KMS-11 (cell line): Measurements from ENCODE around the gene UQCRC1.

ENCODE experiments used
- H2AFZ ChIP-seq: fragments of 200-600 bp; sonication (generic); 2 replicates; pipeline ENCODE4 v1.6.1; 2016; ENCODE audit warnings: antibody characterized with exemption, mixed run types, low read depth
- H3K27ac ChIP-seq: fragments of 200-600 bp; sonication (generic); 2 replicates; pipeline ENCODE4 v1.6.1; 2016; ENCODE audit warnings: mild to moderate bottlenecking, mixed run types
- H3K27me3 ChIP-seq: fragments of 200-600 bp; sonication (generic); 2 replicates; pipeline ENCODE4 v1.6.1; 2017; ENCODE audit warnings: mild to moderate bottlenecking, low read depth, mixed run types, moderate library complexity; ENCODE audit not compliant: insufficient read depth
- H3K36me3 ChIP-seq: fragments of 200-600 bp; sonication (generic); 2 replicates; pipeline ENCODE4 v1.6.1; 2017; ENCODE audit warnings: mild to moderate bottlenecking, mixed run types; ENCODE audit not compliant: insufficient read depth
- H3K4me1 ChIP-seq: fragments of 200-600 bp; sonication (generic); 2 replicates; pipeline ENCODE4 v1.6.1; 2016; ENCODE audit warnings: mild to moderate bottlenecking, low read depth, mixed run types; ENCODE audit not compliant: poor library complexity, severe bottlenecking
- H3K4me2 ChIP-seq: fragments of 200-600 bp; sonication (generic); 2 replicates; pipeline ENCODE4 v1.7.0; 2016; ENCODE audit warnings: mild to moderate bottlenecking, mixed run types
- H3K4me3 ChIP-seq: fragments of 200-600 bp; sonication (generic); IDR thresholded peaks from 2 replicates; pipeline ENCODE4 v1.6.1; 2017; ENCODE audit warnings: low read depth, low read length, mixed read lengths; ENCODE audit not compliant: insufficient read depth
- H3K79me2 ChIP-seq: fragments of 200-600 bp; sonication (generic); 2 replicates; pipeline ENCODE4 v1.6.1; 2016; ENCODE audit warnings: low read depth, mixed run types; ENCODE audit not compliant: insufficient read depth
- H3K9ac ChIP-seq: fragments of 200-600 bp; sonication (generic); 2 replicates; pipeline ENCODE4 v1.6.1; 2016; ENCODE audit warnings: mild to moderate bottlenecking, mixed run types
- H4K20me1 ChIP-seq: fragments of 200-600 bp; sonication (generic); 2 replicates; pipeline ENCODE4 v1.6.1; 2016; ENCODE audit warnings: mild to moderate bottlenecking, mixed run types; ENCODE audit not compliant: insufficient read depth
- TF ChIP-seq, protein P1 (sequence below): fragments of 200-600 bp; sonication (generic); conservative IDR thresholded peaks from 2 replicates; pipeline ENCODE4 v1.6.1; 2017; ENCODE audit warnings: low read depth, mild to moderate bottlenecking, antibody characterized with exemption, low read length, moderate library complexity, mixed read lengths

UQCRC1 gene

GRCh38 chr3:48584836-48585235, 24.6 kb downstream of the UQCRC1 start:
- H3K27ac ChIP-seq: no peak overlapping the region
- H3K27me3 ChIP-seq: peaks cover 22% of the 10 kb centered on the region; the same call in 1 of the 2 replicates
- H2AFZ ChIP-seq: no peak overlapping the region
- no peak overlapping the region for H3K9ac ChIP-seq
- no peaks in the 10 kb centered on the region for H4K20me1 ChIP-seq
- no peak overlapping the region for H3K4me2 ChIP-seq
- no peaks in the 10 kb centered on the region for H3K4me1 ChIP-seq
- TF ChIP-seq, protein P1, sequence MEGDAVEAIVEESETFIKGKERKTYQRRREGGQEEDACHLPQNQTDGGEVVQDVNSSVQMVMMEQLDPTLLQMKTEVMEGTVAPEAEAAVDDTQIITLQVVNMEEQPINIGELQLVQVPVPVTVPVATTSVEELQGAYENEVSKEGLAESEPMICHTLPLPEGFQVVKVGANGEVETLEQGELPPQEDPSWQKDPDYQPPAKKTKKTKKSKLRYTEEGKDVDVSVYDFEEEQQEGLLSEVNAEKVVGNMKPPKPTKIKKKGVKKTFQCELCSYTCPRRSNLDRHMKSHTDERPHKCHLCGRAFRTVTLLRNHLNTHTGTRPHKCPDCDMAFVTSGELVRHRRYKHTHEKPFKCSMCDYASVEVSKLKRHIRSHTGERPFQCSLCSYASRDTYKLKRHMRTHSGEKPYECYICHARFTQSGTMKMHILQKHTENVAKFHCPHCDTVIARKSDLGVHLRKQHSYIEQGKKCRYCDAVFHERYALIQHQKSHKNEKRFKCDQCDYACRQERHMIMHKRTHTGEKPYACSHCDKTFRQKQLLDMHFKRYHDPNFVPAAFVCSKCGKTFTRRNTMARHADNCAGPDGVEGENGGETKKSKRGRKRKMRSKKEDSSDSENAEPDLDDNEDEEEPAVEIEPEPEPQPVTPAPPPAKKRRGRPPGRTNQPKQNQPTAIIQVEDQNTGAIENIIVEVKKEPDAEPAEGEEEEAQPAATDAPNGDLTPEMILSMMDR: no peak
- H3K4me3 ChIP-seq: no peak overlapping the region
- H3K79me2 ChIP-seq: no peaks in the 10 kb centered on the region
- H3K36me3 ChIP-seq: no peaks in the 10 kb centered on the region

DNA sequence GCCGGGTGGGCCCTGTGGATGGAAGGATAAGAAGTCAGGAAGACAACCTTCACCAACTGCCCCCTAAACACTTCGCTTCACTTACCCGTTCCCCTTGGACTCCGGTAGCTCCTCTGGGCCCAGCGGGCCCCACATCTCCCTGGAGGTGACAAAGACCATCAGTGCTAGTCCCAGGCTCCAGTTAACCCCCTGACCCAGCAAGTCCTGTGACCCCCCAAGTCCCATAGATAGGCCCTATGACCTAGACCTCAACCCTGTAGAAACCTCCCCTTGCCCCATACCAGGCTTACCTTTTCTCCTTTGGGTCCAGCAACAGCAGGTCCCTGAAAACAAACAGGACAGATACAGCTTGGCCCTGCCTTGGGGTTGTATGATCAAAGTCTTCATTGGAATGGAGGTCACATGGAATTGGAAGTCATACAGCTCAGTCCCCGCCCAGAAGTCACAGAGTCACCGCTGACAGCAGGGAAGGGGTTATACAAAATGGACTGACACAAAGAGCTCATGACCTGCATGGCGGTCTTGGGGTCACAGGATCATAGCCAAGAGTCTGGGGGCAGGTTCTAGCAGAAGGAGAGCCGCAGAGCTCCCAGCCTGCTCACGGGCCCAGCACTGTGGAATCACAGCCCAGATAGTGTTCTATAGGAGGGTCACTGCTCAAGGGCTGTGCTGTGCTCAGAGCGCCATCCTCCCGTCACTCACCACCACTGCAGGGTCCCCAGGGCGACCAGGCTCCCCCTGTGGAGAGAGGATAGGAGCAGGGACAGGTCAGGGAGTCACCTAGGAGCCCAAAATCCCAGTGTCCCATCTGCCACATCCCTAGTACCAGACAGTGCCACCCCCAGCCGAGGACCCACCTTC, 27.6 kb downstream of the UQCRC1 start:
- H4K20me1 ChIP-seq: no peaks in the 10 kb centered on the region
- H3K4me3 ChIP-seq: no peak overlapping the region
- H3K27me3 ChIP-seq: peaks cover 24% of the 10 kb centered on the region; the same call in 1 of the 2 replicates
- H3K4me1 ChIP-seq: no peaks in the 10 kb centered on the region
- no peak overlapping the region for H2AFZ ChIP-seq
- no peak overlapping the region for H3K4me2 ChIP-seq
- H3K79me2 ChIP-seq: no peaks in the 10 kb centered on the region
- TF ChIP-seq, protein P1: no peak
- H3K36me3 ChIP-seq: no peaks in the 10 kb centered on the region
- H3K9ac ChIP-seq: no peak overlapping the region
- no peak overlapping the region for H3K27ac ChIP-seq

DNA sequence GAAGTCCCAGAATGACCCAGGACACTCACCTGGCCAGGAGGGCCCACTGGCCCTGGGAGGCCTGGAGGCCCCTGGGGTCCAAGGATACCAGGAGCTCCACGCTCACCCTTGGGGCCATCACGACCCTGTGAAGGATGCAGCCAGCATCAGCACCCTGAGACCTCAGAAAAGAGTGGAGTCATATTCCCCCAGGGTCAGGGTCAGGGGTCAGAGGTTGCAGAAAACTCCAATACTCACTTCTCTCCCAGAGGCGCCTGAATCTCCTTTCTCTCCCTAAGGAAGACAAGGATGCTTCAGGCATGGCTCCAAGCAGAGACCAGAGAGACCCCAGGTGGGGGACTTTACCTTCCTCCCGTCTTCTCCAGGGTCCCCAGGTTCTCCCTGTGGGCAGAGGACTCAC, 32.8 kb downstream of the UQCRC1 start:
- H2AFZ ChIP-seq: no peak overlapping the region
- H3K79me2 ChIP-seq: no peaks in the 10 kb centered on the region
- H3K27ac ChIP-seq: no peak overlapping the region
- no peak overlapping the region for H3K4me3 ChIP-seq
- no peaks in the 10 kb centered on the region for H4K20me1 ChIP-seq
- H3K27me3 ChIP-seq: peaks cover 17% of the 10 kb centered on the region; the same call in 1 of the 2 replicates
- H3K4me1 ChIP-seq: no peaks in the 10 kb centered on the region
- no peak overlapping the region for H3K9ac ChIP-seq
- H3K36me3 ChIP-seq: no peaks in the 10 kb centered on the region
- TF ChIP-seq, protein P1: no peak
- no peak overlapping the region for H3K4me2 ChIP-seq

GRCh38 chr3:48575366-48575765, 34.1 kb downstream of the UQCRC1 start:
- Histone ChIP-seq H3K36me3 (no peaks in the 10 kb centered on the region), H2AFZ (no peak overlapping the region)
- TF ChIP-seq, protein P1: no peak

More at GRCh38 chr3:48575366-48575765, 34.1 kb downstream of the UQCRC1 start:
- Histone ChIP-seq H4K20me1 (no peaks in the 10 kb centered on the region), H3K27ac (no peak overlapping the region), H3K4me3 (no peak overlapping the region), H3K27me3 (peaks cover 6% of the 10 kb centered on the region; the same call in 1 of the 2 replicates), H3K4me1 (no peaks in the 10 kb centered on the region), H3K4me2 (no peak overlapping the region), H3K79me2 (no peaks in the 10 kb centered on the region), H3K9ac (no peak overlapping the region)
